SK-N-SH treated with all-trans-retinoic acid at 6 μM for 48 hours (cell line): Measurements from ENCODE around the gene SGPL1.

ENCODE experiments used
- ATAC-seq: fragments of 200-7000 bp; cut with Tn5 transposase; 3 replicates; pipeline ENCODE4 v1.9.1; 2020; ENCODE audit warnings: mild to moderate bottlenecking, moderate library complexity
- BACH2 ChIP-seq: fragments of 250-450 bp; sonication (Bioruptor Pico); IDR thresholded peaks from 2 replicates; pipeline ENCODE4 v1.9.0; 2021; ENCODE audit warnings: mild to moderate bottlenecking, borderline replicate concordance
- CSDC2 ChIP-seq: fragments of 250-450 bp; sonication (Bioruptor Pico); IDR thresholded peaks from 2 replicates; pipeline ENCODE4 v1.5.0; 2020; ENCODE audit warnings: mild to moderate bottlenecking, moderate library complexity
- CSRNP3 ChIP-seq: fragments of 250-450 bp; sonication (Bioruptor Pico); IDR thresholded peaks from 2 replicates; pipeline ENCODE4 v1.5.1; 2021; ENCODE audit warnings: mild to moderate bottlenecking, moderate library complexity
- ESRRG ChIP-seq: fragments of 250-450 bp; sonication (Bioruptor Pico); IDR thresholded peaks from 2 replicates; pipeline ENCODE4 v1.6.1; 2021; ENCODE audit warnings: mild to moderate bottlenecking
- GLIS3 ChIP-seq: fragments of 250-450 bp; sonication (Bioruptor Pico); IDR thresholded peaks from 2 replicates; pipeline ENCODE4 v1.5.0; 2020; ENCODE audit warnings: mild to moderate bottlenecking, moderate library complexity
- ISL1 ChIP-seq: fragments of 250-450 bp; sonication (Bioruptor Pico); IDR thresholded peaks from 2 replicates; pipeline ENCODE4 v2.1.2; 2022; ENCODE audit warnings: mild to moderate bottlenecking, moderate library complexity
- OSR1 ChIP-seq: fragments of 250-450 bp; sonication (Bioruptor Pico); IDR thresholded peaks from 2 replicates; pipeline ENCODE4 v1.8.0; 2022; ENCODE audit warnings: moderate library complexity, mild to moderate bottlenecking, inconsistent platforms
- PATZ1 ChIP-seq: fragments of 250-450 bp; sonication (Bioruptor Pico); IDR thresholded peaks from 2 replicates; pipeline ENCODE4 v1.8.0; 2020; ENCODE audit warnings: mild to moderate bottlenecking, moderate library complexity, borderline replicate concordance
- POU6F1 ChIP-seq: fragments of 250-450 bp; sonication (Bioruptor Pico); IDR thresholded peaks from 2 replicates; pipeline ENCODE4 v1.8.0; 2021; ENCODE audit warnings: low read depth, mild to moderate bottlenecking, moderate library complexity, borderline replicate concordance
- PPARA ChIP-seq: fragments of 250-450 bp; sonication (Bioruptor Pico); IDR thresholded peaks from 2 replicates; pipeline ENCODE4 v1.5.0; 2020; ENCODE audit warnings: mild to moderate bottlenecking, borderline replicate concordance
- RARB ChIP-seq: fragments of 250-450 bp; sonication (Bioruptor Pico); IDR thresholded peaks from 2 replicates; pipeline ENCODE4 v1.8.0; 2021; ENCODE audit warnings: mild to moderate bottlenecking, moderate library complexity
- SNAI2 ChIP-seq: fragments of 250-450 bp; sonication (Bioruptor Pico); IDR thresholded peaks from 2 replicates; pipeline ENCODE4 v1.5.0; 2020; ENCODE audit warnings: mild to moderate bottlenecking, moderate library complexity
- TCF4 ChIP-seq: fragments of 250-450 bp; sonication (Bioruptor Pico); IDR thresholded peaks from 2 replicates; pipeline ENCODE4 v1.8.0; 2021; ENCODE audit warnings: mild to moderate bottlenecking, moderate library complexity, borderline replicate concordance
- TOX ChIP-seq: fragments of 250-450 bp; sonication (Bioruptor Pico); IDR thresholded peaks from 2 replicates; pipeline ENCODE4 v1.8.0; 2021; ENCODE audit warnings: mild to moderate bottlenecking, moderate library complexity, borderline replicate concordance
- ZFP3 ChIP-seq: fragments of 250-450 bp; sonication (Bioruptor Pico); IDR thresholded peaks from 2 replicates; pipeline ENCODE4 v1.5.0; 2020; ENCODE audit warnings: mild to moderate bottlenecking, moderate library complexity
- ZFP30 ChIP-seq: fragments of 450-650 bp; formaldehyde crosslinking; IDR thresholded peaks from 2 replicates; pipeline ENCODE4 v1.5.0; 2022; ENCODE audit warnings: mild to moderate bottlenecking, moderate library complexity
- ZNF565 ChIP-seq: fragments of 450-650 bp; formaldehyde crosslinking; conservative IDR thresholded peaks from 2 replicates; pipeline ENCODE4 v1.5.0; 2020; ENCODE audit warnings: low read depth, mild to moderate bottlenecking, moderate library complexity
- ZNF70 ChIP-seq: fragments of 450-650 bp; formaldehyde crosslinking; IDR thresholded peaks from 2 replicates; pipeline ENCODE4 v1.5.0; 2020; ENCODE audit warnings: mild to moderate bottlenecking, moderate library complexity
- ZNF8 ChIP-seq: fragments of 450-650 bp; formaldehyde crosslinking; IDR thresholded peaks from 2 replicates; pipeline ENCODE4 v1.5.0; 2020; ENCODE audit warnings: mild to moderate bottlenecking, moderate library complexity
- TF ChIP-seq, protein P1 (sequence below): fragments of 250-450 bp; sonication (Bioruptor Pico); IDR thresholded peaks from 2 replicates; pipeline ENCODE4 v1.5.1; 2020; ENCODE audit warnings: low read depth, mild to moderate bottlenecking, moderate library complexity
- TF ChIP-seq, protein P2 (sequence below): fragments of 250-450 bp; sonication (Bioruptor Pico); IDR thresholded peaks from 2 replicates; pipeline ENCODE4 v1.5.0; 2020; ENCODE audit warnings: mild to moderate bottlenecking, moderate library complexity

The SGPL1 gene

GRCh38 chr10:70863470-70864160, 47.9 kb downstream of the SGPL1 start (continued):
- no peak for TF ChIP-seq PATZ1 (CRISPR knock-in tag)
- no peak for TF ChIP-seq ZNF8
- no peak for TF ChIP-seq SNAI2
- TF ChIP-seq RARB (CRISPR knock-in tag) = no peak

DNA sequence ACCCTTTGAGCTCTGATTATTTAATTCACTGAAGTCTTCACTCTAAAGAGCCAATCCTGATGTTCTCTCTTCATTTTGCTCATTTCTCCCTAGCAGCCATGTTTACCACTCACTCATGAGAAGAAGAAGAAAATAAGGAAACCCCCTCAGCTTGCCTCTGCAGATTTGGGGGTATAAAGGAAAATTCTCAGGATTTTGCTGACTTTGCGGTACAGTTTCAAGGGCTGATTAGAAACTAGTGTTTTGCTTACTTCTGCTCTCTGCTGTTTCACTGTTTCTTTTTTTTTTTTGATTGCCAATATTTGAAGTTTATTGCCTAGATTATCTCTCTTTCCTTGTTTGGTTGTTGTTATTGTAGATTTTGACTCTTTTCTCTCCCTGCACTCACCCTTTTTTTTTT, 49.2 kb downstream of the SGPL1 start:
- no peak for ATAC-seq
- TF ChIP-seq CSDC2 (CRISPR knock-in tag) (no peak), BACH2 (no peak), OSR1 (CRISPR knock-in tag) (no peak), GLIS3 (CRISPR knock-in tag) (no peak), SNAI2 (no peak), POU6F1 (CRISPR knock-in tag) (no peak), CSRNP3 (no peak), ZFP3 (CRISPR knock-in tag) (no peak), RARB (CRISPR knock-in tag) (no peak), ZNF8 (no peak), TCF4 (CRISPR knock-in tag) (no peak), TOX (CRISPR knock-in tag) (no peak), ZFP30 (CRISPR knock-in tag) (no peak), ISL1 (CRISPR knock-in tag) (no peak), ZNF565 (no peak), ZNF70 (CRISPR knock-in tag) (no peak)
- TF ChIP-seq, protein P1, sequence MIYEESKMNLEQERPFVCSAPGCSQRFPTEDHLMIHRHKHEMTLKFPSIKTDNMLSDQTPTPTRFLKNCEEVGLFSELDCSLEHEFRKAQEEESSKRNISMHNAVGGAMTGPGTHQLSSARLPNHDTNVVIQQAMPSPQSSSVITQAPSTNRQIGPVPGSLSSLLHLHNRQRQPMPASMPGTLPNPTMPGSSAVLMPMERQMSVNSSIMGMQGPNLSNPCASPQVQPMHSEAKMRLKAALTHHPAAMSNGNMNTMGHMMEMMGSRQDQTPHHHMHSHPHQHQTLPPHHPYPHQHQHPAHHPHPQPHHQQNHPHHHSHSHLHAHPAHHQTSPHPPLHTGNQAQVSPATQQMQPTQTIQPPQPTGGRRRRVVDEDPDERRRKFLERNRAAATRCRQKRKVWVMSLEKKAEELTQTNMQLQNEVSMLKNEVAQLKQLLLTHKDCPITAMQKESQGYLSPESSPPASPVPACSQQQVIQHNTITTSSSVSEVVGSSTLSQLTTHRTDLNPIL = no peak
- TF ChIP-seq, protein P2, sequence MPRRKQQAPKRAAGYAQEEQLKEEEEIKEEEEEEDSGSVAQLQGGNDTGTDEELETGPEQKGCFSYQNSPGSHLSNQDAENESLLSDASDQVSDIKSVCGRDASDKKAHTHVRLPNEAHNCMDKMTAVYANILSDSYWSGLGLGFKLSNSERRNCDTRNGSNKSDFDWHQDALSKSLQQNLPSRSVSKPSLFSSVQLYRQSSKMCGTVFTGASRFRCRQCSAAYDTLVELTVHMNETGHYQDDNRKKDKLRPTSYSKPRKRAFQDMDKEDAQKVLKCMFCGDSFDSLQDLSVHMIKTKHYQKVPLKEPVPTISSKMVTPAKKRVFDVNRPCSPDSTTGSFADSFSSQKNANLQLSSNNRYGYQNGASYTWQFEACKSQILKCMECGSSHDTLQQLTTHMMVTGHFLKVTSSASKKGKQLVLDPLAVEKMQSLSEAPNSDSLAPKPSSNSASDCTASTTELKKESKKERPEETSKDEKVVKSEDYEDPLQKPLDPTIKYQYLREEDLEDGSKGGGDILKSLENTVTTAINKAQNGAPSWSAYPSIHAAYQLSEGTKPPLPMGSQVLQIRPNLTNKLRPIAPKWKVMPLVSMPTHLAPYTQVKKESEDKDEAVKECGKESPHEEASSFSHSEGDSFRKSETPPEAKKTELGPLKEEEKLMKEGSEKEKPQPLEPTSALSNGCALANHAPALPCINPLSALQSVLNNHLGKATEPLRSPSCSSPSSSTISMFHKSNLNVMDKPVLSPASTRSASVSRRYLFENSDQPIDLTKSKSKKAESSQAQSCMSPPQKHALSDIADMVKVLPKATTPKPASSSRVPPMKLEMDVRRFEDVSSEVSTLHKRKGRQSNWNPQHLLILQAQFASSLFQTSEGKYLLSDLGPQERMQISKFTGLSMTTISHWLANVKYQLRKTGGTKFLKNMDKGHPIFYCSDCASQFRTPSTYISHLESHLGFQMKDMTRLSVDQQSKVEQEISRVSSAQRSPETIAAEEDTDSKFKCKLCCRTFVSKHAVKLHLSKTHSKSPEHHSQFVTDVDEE (CRISPR knock-in tag) = no peak

- TF ChIP-seq TOX (CRISPR knock-in tag) (no peak), ZFP3 (CRISPR knock-in tag) (no peak), BACH2 (no peak), ZFP30 (CRISPR knock-in tag) (no peak), OSR1 (CRISPR knock-in tag) (no peak)
- no peak for ATAC-seq
These were observed 50.7 kb downstream of the SGPL1 start for GRCh38 chr10:70866424-70866823.

- no peak for ATAC-seq
These were observed 56.5 kb downstream of the SGPL1 start for GRCh38 chr10:70872291-70872690.

More at GRCh38 chr10:70872291-70872690, 56.5 kb downstream of the SGPL1 start:
- no peak for TF ChIP-seq ZFP3 (CRISPR knock-in tag)
- TF ChIP-seq BACH2 = no peak
- TF ChIP-seq, protein P2 (CRISPR knock-in tag) = no peak
- no peak for TF ChIP-seq ESRRG (CRISPR knock-in tag)
- no peak for TF ChIP-seq PPARA
- no peak for TF ChIP-seq CSDC2 (CRISPR knock-in tag)
- no peak for TF ChIP-seq ZNF565
- no peak for TF ChIP-seq TCF4 (CRISPR knock-in tag)
- no peak for TF ChIP-seq TOX (CRISPR knock-in tag)
- TF ChIP-seq ZNF70 (CRISPR knock-in tag) = no peak
